Measurements from ENCODE around the gene GRID1. TPM values are rescaled to one million over a fixed set of nuclear protein-coding genes. Genes with fewer than 3 reads are reported as not detected.

GRID1 gene
- total RNA-seq, 1 donor from 2014 or later: 0.75 TPM

- Histone ChIP-seq H3K36me3 (ENCODE audit: insufficient read depth, low read length) (no peaks in the 10 kb centered on the region), H3K27me3 (ENCODE audit: insufficient read depth, low read length) (no peaks in the 10 kb centered on the region), H3K4me3 (ENCODE audit: insufficient read depth, low read depth, low read length) (no peak overlapping the region), H3K4me1 (ENCODE audit: insufficient read depth, low read length) (no peaks in the 10 kb centered on the region), H3K4me2 (ENCODE audit: low read length) (no peak overlapping the region), H3K27ac (ENCODE audit: low read depth, low read length) (no peak overlapping the region), H2AFZ (ENCODE audit: low read depth, low read length) (no peak overlapping the region), H4K20me1 (ENCODE audit: insufficient read depth, low read length) (no peaks in the 10 kb centered on the region), H3K9ac (ENCODE audit: low read length) (no peak overlapping the region), H3K9me3 (ENCODE audit: insufficient read depth, low read depth, low read length) (peaks cover 2% of the 10 kb centered on the region), H3K79me2 (ENCODE audit: insufficient read depth, low read length) (no peaks in the 10 kb centered on the region)
- FAIRE-seq (no peak), DNase-seq (ENCODE audit: low read depth) (no peak)
- Mint-ChIP-seq H3K27ac (ENCODE audit: unreplicated experiment) (no peak overlapping the region), H3K36me3 (ENCODE audit: low read depth, unreplicated experiment) (no peaks in the 10 kb centered on the region), H3K9me3 (ENCODE audit: unreplicated experiment) (peaks cover 5% of the 10 kb centered on the region), H3K4me3 (ENCODE audit: unreplicated experiment) (no peak overlapping the region), H3K27me3 (ENCODE audit: low read depth, unreplicated experiment) (peaks cover 11% of the 10 kb centered on the region), H3K4me1 (ENCODE audit: low read depth, unreplicated experiment) (no peaks in the 10 kb centered on the region)
- TF ChIP-seq EZH2 (IDR thresholded peaks at IDR 0.05; ENCODE audit: insufficient read depth, low read length): no peak
- TF ChIP-seq CTCF (IDR thresholded peaks at IDR 0.05; ENCODE audit: insufficient read depth, low read depth, low read length): no peak
Observed at GRCh38 chr10:86048973-86049372, 317.6 kb downstream of the GRID1 start.

- FAIRE-seq: no peak
- H3K79me2 ChIP-seq (ENCODE audit: insufficient read depth, low read length): no peaks in the 10 kb centered on the region
- H3K4me3 Mint-ChIP-seq (ENCODE audit: unreplicated experiment): no peak overlapping the region
- peaks cover 11% of the 10 kb centered on the region for H3K27me3 Mint-ChIP-seq (ENCODE audit: low read depth, unreplicated experiment)
- H3K4me3 ChIP-seq (ENCODE audit: insufficient read depth, low read depth, low read length): no peak overlapping the region
- no peaks in the 10 kb centered on the region for H3K4me1 ChIP-seq (ENCODE audit: insufficient read depth, low read length)
- no peaks in the 10 kb centered on the region for H4K20me1 ChIP-seq (ENCODE audit: insufficient read depth, low read length)
- no peaks in the 10 kb centered on the region for H3K36me3 Mint-ChIP-seq (ENCODE audit: low read depth, unreplicated experiment)
- H2AFZ ChIP-seq (ENCODE audit: low read depth, low read length): no peak overlapping the region
- H3K36me3 ChIP-seq (ENCODE audit: insufficient read depth, low read length): no peaks in the 10 kb centered on the region
- TF ChIP-seq CTCF (IDR thresholded peaks at IDR 0.05; ENCODE audit: insufficient read depth, low read depth, low read length) (no peak), EZH2 (IDR thresholded peaks at IDR 0.05; ENCODE audit: insufficient read depth, low read length) (no peak)
- no peak overlapping the region for H3K27ac Mint-ChIP-seq (ENCODE audit: unreplicated experiment)
- peaks cover 5% of the 10 kb centered on the region for H3K9me3 Mint-ChIP-seq (ENCODE audit: unreplicated experiment)
- H3K9ac ChIP-seq (ENCODE audit: low read length): no peak overlapping the region
- peaks cover 2% of the 10 kb centered on the region for H3K9me3 ChIP-seq (ENCODE audit: insufficient read depth, low read depth, low read length)
- DNase-seq (ENCODE audit: low read depth): no peak
- H3K27me3 ChIP-seq (ENCODE audit: insufficient read depth, low read length): no peaks in the 10 kb centered on the region
- no peak overlapping the region for H3K4me2 ChIP-seq (ENCODE audit: low read length)
- H3K4me1 Mint-ChIP-seq (ENCODE audit: low read depth, unreplicated experiment): no peaks in the 10 kb centered on the region
- no peak overlapping the region for H3K27ac ChIP-seq (ENCODE audit: low read depth, low read length)
Observed at GRCh38 chr10:86048571-86048970, 318.0 kb downstream of the GRID1 start.

GRCh38 chr10:86047588-86047987 lies 319.0 kb downstream of the GRID1 start:
- no peak overlapping the region for H3K4me2 ChIP-seq (ENCODE audit: low read length)
- no peaks in the 10 kb centered on the region for H4K20me1 ChIP-seq (ENCODE audit: insufficient read depth, low read length)
- H3K4me3 ChIP-seq (ENCODE audit: insufficient read depth, low read depth, low read length): no peak overlapping the region
- TF ChIP-seq CTCF (IDR thresholded peaks at IDR 0.05; ENCODE audit: insufficient read depth, low read depth, low read length) (no peak), EZH2 (IDR thresholded peaks at IDR 0.05; ENCODE audit: insufficient read depth, low read length) (no peak)
- H2AFZ ChIP-seq (ENCODE audit: low read depth, low read length): no peak overlapping the region
- H3K9ac ChIP-seq (ENCODE audit: low read length): no peak overlapping the region
- FAIRE-seq (no peak), DNase-seq (ENCODE audit: low read depth) (no peak)
- H3K4me1 ChIP-seq (ENCODE audit: insufficient read depth, low read length): no peaks in the 10 kb centered on the region
- Mint-ChIP-seq H3K27me3 (ENCODE audit: low read depth, unreplicated experiment) (peaks cover 13% of the 10 kb centered on the region), H3K4me3 (ENCODE audit: unreplicated experiment) (no peak overlapping the region), H3K9me3 (ENCODE audit: unreplicated experiment) (peaks cover 5% of the 10 kb centered on the region), H3K36me3 (ENCODE audit: low read depth, unreplicated experiment) (no peaks in the 10 kb centered on the region), H3K27ac (ENCODE audit: unreplicated experiment) (no peak overlapping the region), H3K4me1 (ENCODE audit: low read depth, unreplicated experiment) (no peaks in the 10 kb centered on the region)
- no peaks in the 10 kb centered on the region for H3K79me2 ChIP-seq (ENCODE audit: insufficient read depth, low read length)
- H3K27ac ChIP-seq (ENCODE audit: low read depth, low read length): no peak overlapping the region
- no peaks in the 10 kb centered on the region for H3K27me3 ChIP-seq (ENCODE audit: insufficient read depth, low read length)
- peaks cover 2% of the 10 kb centered on the region for H3K9me3 ChIP-seq (ENCODE audit: insufficient read depth, low read depth, low read length)
- H3K36me3 ChIP-seq (ENCODE audit: insufficient read depth, low read length): no peaks in the 10 kb centered on the region
